GM21737 (cell line): ENCODE measurements around the gene ENTREP3.
"Not testable (repeated sequence)": the region's sequence is repeated elsewhere in the genome, so short reads cannot be mapped to it uniquely, and the experiment has no call there.

Experiments used
- ATAC-seq: cut with Tn5 transposase; IDR thresholded peaks from one replicate; pipeline ENCODE4 v1.9.1; 2021; ENCODE audit warnings: mild to moderate bottlenecking, moderate library complexity; ENCODE audit not compliant: unreplicated experiment

Gene ENTREP3

GRCh38 chr1:155255243-155256007 lies at the start of gene ENTREP3:
Gene ENTREP3 (minus strand): TSS chr1:155255483. CDS start chr1:155254877, 606 bp downstream.
- no peak for ATAC-seq

GRCh38 chr1:155304558-155305063 lies 49.3 kb upstream of the ENTREP3 start:
- ATAC-seq = no peak

GRCh38 chr1:155301342-155301841 lies 46.1 kb upstream of the ENTREP3 start, which contains the start of gene PKLR:
Gene PKLR (minus strand): TSS chr1:155301438. CDS start chr1:155301395, 43 bp downstream.
- no peak for ATAC-seq

GRCh38 chr1:155300553-155301329 lies 45.5 kb upstream of the ENTREP3 start:
- no peak for ATAC-seq

- no peak for ATAC-seq
Measured at GRCh38 chr1:155300024-155300423, 44.7 kb upstream of the ENTREP3 start.

GRCh38 chr1:155297384-155297783 lies 42.1 kb upstream of the ENTREP3 start:
- no peak for ATAC-seq

GRCh38 chr1:155296661-155297060 lies 41.4 kb upstream of the ENTREP3 start:
- ATAC-seq = no peak

- no peak for ATAC-seq
Measured at GRCh38 chr1:155295942-155296267, 40.6 kb upstream of the ENTREP3 start.

- no peak for ATAC-seq
Measured at GRCh38 chr1:155295183-155295941, 40.1 kb upstream of the ENTREP3 start.

GRCh38 chr1:155294520-155295182 lies 39.4 kb upstream of the ENTREP3 start:
- no peak for ATAC-seq

GRCh38 chr1:155293086-155293749 lies 37.9 kb upstream of the ENTREP3 start:
- ATAC-seq = no peak

GRCh38 chr1:155291006-155291405 lies 35.7 kb upstream of the ENTREP3 start:
- ATAC-seq = not testable (repeated sequence)

GRCh38 chr1:155287987-155288543 lies 32.8 kb upstream of the ENTREP3 start:
- ATAC-seq = no peak

GRCh38 chr1:155286544-155286943 lies 31.3 kb upstream of the ENTREP3 start:
- no peak for ATAC-seq

- no peak for ATAC-seq
Measured at GRCh38 chr1:155285631-155286044, 30.4 kb upstream of the ENTREP3 start.

- ATAC-seq = no peak
Measured at GRCh38 chr1:155285063-155285462, 29.8 kb upstream of the ENTREP3 start.

GRCh38 chr1:155284476-155284875 lies 29.2 kb upstream of the ENTREP3 start:
- ATAC-seq = no peak

GRCh38 chr1:155282488-155283091 lies 27.3 kb upstream of the ENTREP3 start:
- no peak for ATAC-seq

GRCh38 chr1:155279268-155279667 lies 24.0 kb upstream of the ENTREP3 start:
- no peak for ATAC-seq
